SK-N-MC (cell line): ENCODE data around the gene KCTD18.

Experiments
- EZH2 ChIP-seq: fragments of 200-600 bp; sonication (generic); IDR thresholded peaks from one replicate; pipeline ENCODE4 v1.6.1; 2017; ENCODE audit warnings: antibody characterized with exemption
- FOXP2 ChIP-seq: optimal IDR thresholded peaks from 2 replicates; pipeline ENCODE3; 2011; ENCODE audit warnings: mild to moderate bottlenecking, moderate library complexity; ENCODE audit not compliant: insufficient read depth; ENCODE audit errors: extremely low read length, control extremely low read depth
- POLR2AphosphoS5 ChIP-seq: IDR thresholded peaks from 2 replicates; pipeline ENCODE4 v1.6.1; 2012; ENCODE audit warnings: mild to moderate bottlenecking, low read depth, low read length, borderline replicate concordance

DNA sequence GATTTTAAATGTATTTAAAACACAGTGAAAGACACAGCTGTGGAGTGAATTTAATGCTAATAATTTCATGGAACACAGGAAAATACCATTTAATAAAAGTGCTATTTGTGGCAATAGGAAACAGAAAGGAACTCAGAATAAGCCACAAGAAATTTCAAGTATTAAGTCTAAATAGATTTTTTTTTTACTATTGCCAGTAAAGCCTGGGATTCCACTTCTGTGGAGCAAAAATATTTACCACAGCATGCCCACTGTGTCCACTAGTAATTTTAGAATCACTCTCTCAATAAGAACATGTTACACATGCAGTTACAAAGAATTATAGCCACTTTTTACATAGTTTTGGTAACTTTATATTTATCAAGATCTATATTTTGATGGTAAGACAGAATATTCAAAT lies 17.2 kb downstream of the KCTD18 start:
- TF ChIP-seq POLR2AphosphoS5 (no peak), EZH2 (no peak), FOXP2 (no peak)
